Endothelial cell of umbilical vein (primary cell): Measurements from ENCODE around the gene ASAP2. TPM values are rescaled to one million over a fixed set of nuclear protein-coding genes. Genes with fewer than 3 reads are reported as not detected.

Experiments used
- BruUV-seq: library from RNA; stranded (reverse); fragments of 400-500 nt; replicated peaks from 2 replicates; lab custom pipeline; 2021; lab: Mats Ljungman, UMichigan
- CTCF ChIA-PET: fragments of 300-600, 350-600 bp; sonication (Branson Sonifier 250); formaldehyde crosslinking; loops from one replicate; lab custom pipeline; 2021; ENCODE audit warnings: antibody characterized with exemption, inconsistent platforms; lab: Charles Lee
- POLR2A ChIA-PET: fragments of 300-600, 350-600 bp; sonication (Branson Sonifier 250); formaldehyde crosslinking; loops from one replicate; lab custom pipeline; 2021; ENCODE audit warnings: antibody characterized with exemption, inconsistent platforms; lab: Charles Lee
- DNase-seq: peaks from one replicate; pipeline ENCODE4 v3.0.0-alpha.2; 2011; ENCODE audit warnings: low read depth, low spot score
- FAIRE-seq: peaks from 2 replicates; lab custom pipeline; 2011; peaks lifted over from hg19 to GRCh38; lab: Jason Lieb, UNC
- H2AFZ ChIP-seq: 2 replicates; pipeline ENCODE4 v1.6.0; 2012; ENCODE audit warnings: low read depth, low read length, control low read depth, inconsistent platforms
- H3K27ac ChIP-seq: 2 replicates; pipeline ENCODE4 v1.5.1; 2011; ENCODE audit warnings: low read depth, mild to moderate bottlenecking, control low read depth, low read length, moderate library complexity; ENCODE audit not compliant: insufficient read depth
- H3K27me3 ChIP-seq, 2 experiments: 2 replicates each; pipeline versions ENCODE4 v1.6.0 to v1.6.1; 2011; ENCODE audit warnings: low read length in 2 of 2, mixed read lengths in 1 of 2; ENCODE audit not compliant: control insufficient read depth in 2 of 2, insufficient read depth in 2 of 2
- H3K36me3 ChIP-seq, 2 experiments: 2 replicates in 1 of 2; 3 replicates in 1 of 2; pipeline ENCODE4 v1.5.1; 2011; ENCODE audit warnings: low read length in 2 of 2, mild to moderate bottlenecking in 1 of 2, moderate library complexity in 1 of 2; ENCODE audit not compliant: control insufficient read depth in 2 of 2, insufficient read depth in 2 of 2; ENCODE audit errors: extremely low read depth in 1 of 2
- H3K4me1 ChIP-seq: 3 replicates; pipeline ENCODE4 v1.5.1; 2011; ENCODE audit warnings: mild to moderate bottlenecking, low read length; ENCODE audit not compliant: control insufficient read depth, insufficient read depth; ENCODE audit errors: extremely low read depth
- H3K4me2 ChIP-seq: 2 replicates; pipeline ENCODE4 v1.6.1; 2011; ENCODE audit warnings: low read length, control low read depth, mixed read lengths; ENCODE audit not compliant: insufficient read depth
- H3K4me3 ChIP-seq, 3 experiments: fragments of 200-600 bp in 1 of 3; sonication (generic), shearing (Covaris generic) in 1 of 3; replicated peaks in 1 of 3; 2 replicates each; pipeline ENCODE4 v1.5.1; 2011 to 2016; ENCODE audit warnings: control low read depth in 3 of 3, low read length in 3 of 3, mild to moderate bottlenecking in 2 of 3, inconsistent platforms in 1 of 3, low read depth in 1 of 3, moderate library complexity in 1 of 3; ENCODE audit not compliant: insufficient read depth in 1 of 3
- H3K79me2 ChIP-seq: 2 replicates; pipeline ENCODE4 v1.6.0; 2012; ENCODE audit warnings: low read length, inconsistent platforms; ENCODE audit not compliant: control insufficient read depth, insufficient read depth
- H3K9ac ChIP-seq: replicated peaks from 2 replicates; pipeline ENCODE3; 2011; ENCODE audit warnings: low read length, control low read depth; ENCODE audit not compliant: insufficient read depth; ENCODE audit errors: extremely low read depth
- H3K9me1 ChIP-seq: replicated peaks from 3 replicates; pipeline ENCODE4 v1.6.0; 2011; ENCODE audit warnings: mild to moderate bottlenecking, low read length; ENCODE audit not compliant: control insufficient read depth, insufficient read depth; ENCODE audit errors: extremely low read depth
- H3K9me3 ChIP-seq: replicated peaks from 2 replicates; pipeline ENCODE4 v1.5.1; 2012; ENCODE audit warnings: low read length, inconsistent platforms; ENCODE audit not compliant: control insufficient read depth, insufficient read depth
- H4K20me1 ChIP-seq: replicated peaks from 2 replicates; pipeline ENCODE3; 2011; ENCODE audit warnings: mild to moderate bottlenecking, low read length; ENCODE audit not compliant: control insufficient read depth, insufficient read depth; ENCODE audit errors: extremely low read depth
- EZH2 ChIP-seq: IDR thresholded peaks from 2 replicates; pipeline ENCODE4 v1.6.1; 2012; ENCODE audit warnings: borderline replicate concordance, low read depth, mild to moderate bottlenecking, moderate library complexity, low read length, inconsistent platforms; ENCODE audit not compliant: severe bottlenecking
- FOS ChIP-seq: IDR thresholded peaks from 2 replicates; pipeline ENCODE4 v1.6.1; 2011; ENCODE audit warnings: mild to moderate bottlenecking, low read length, moderate library complexity, borderline replicate concordance; ENCODE audit not compliant: insufficient read depth
- GATA2 ChIP-seq: IDR thresholded peaks from 2 replicates; pipeline ENCODE4 v1.7.0; 2011; ENCODE audit warnings: low read depth, mild to moderate bottlenecking, moderate library complexity, mixed read lengths, low read length; ENCODE audit not compliant: insufficient read length, insufficient read depth
- JUN ChIP-seq: IDR thresholded peaks from 2 replicates; pipeline ENCODE4 v1.6.1; 2011; ENCODE audit warnings: borderline replicate concordance, low read depth; ENCODE audit not compliant: insufficient read length, insufficient read depth
- MAX ChIP-seq: IDR thresholded peaks from 2 replicates; pipeline ENCODE4 v1.6.1; 2011; ENCODE audit not compliant: insufficient read depth, insufficient read length
- MYC ChIP-seq: IDR thresholded peaks from one replicate; pipeline ENCODE4 v1.6.1; 2011; ENCODE audit warnings: mild to moderate bottlenecking, low read depth, low read length
- POLR2A ChIP-seq: IDR thresholded peaks from 2 replicates; pipeline ENCODE4 v1.6.1; 2012; ENCODE audit warnings: low read depth, mild to moderate bottlenecking, control low read depth, low read length
- POLR2AphosphoS5 ChIP-seq: IDR thresholded peaks from 2 replicates; pipeline ENCODE4 v1.6.1; 2012; ENCODE audit warnings: low read depth, mild to moderate bottlenecking, control low read depth, low read length, moderate library complexity; ENCODE audit not compliant: insufficient read depth
- dilution Hi-C: fragments of 300-500 bp; cut with MboI; formaldehyde crosslinking; loops from one replicate; pipeline ENCODE4 v1.15.0; 2019; ENCODE audit warnings: low sequenced_read_pairs; ENCODE audit not compliant: extremely low pct_ligation_motif_present
- intact Hi-C: fragments of 100-400 bp; cut with micrococcal nuclease; formaldehyde crosslinking; loops from one replicate; pipeline ENCODE4 v1.10.0; 2022
- polyA plus RNA-seq, 4 experiments: library from polyadenylated mRNA; depleted of rRNA in 3 of 4; stranded (reverse) in 3 of 4; unstranded in 1 of 4; fragments of >200 nt; gene quantifications; 2 replicates each; pipeline versions ENCODE4 v1.2.1 to v1.2.3, GENCODE V29; 2011 to 2012; ENCODE audit warnings: missing spikeins in 1 of 4
- total RNA-seq: library from RNA; stranded (reverse); gene quantifications from 2 replicates; pipeline ENCODE4 v1.2.3, GENCODE V29; 2021
- TF ChIP-seq, protein P1 (sequence below), 2 donors: IDR thresholded peaks; 1 replicate in 1 of 2; 2 replicates in 1 of 2; pipeline ENCODE4 v1.5.1; 2011; ENCODE audit warnings: low read length in 2 of 2, mild to moderate bottlenecking in 2 of 2, moderate library complexity in 2 of 2, control low read depth in 1 of 2, inconsistent platforms in 1 of 2, low read depth in 1 of 2; ENCODE audit not compliant: insufficient read depth in 1 of 2; ENCODE audit errors: extremely low read depth in 1 of 2

The ASAP2 gene
- total and polyA plus RNA-seq, 2 donors (not counting 3 experiments of a cell fraction or from before 2014, with no cell fraction given), result 31.1 to 79.2 TPM

- no peak overlapping the region for H3K9ac ChIP-seq
- FAIRE-seq (peak; percentile 81), DNase-seq (peak; percentile 58)
- ChIA-PET POLR2A (interaction anchor here (0.5 to 1.0 kb wide), 2 partner anchors 12 to 77 kb away, joined by 4 to 5 read pairs; no protein-coding TSS in a partner anchor), CTCF (interaction anchor here (1.2 to 2.9 kb wide), 14 partner anchors 12 to 85 kb away, joined by 3 to 14 read pairs (median 4); partner anchors contain the start of gene ASAP2)
- peaks cover 48% of the 10 kb centered on the region for H3K79me2 ChIP-seq
- H3K4me3 ChIP-seq, result no peak overlapping the region
- dilution Hi-C loops, result no loop called here
- peak overlapping the region; percentile 19 for H3K27ac ChIP-seq
- no TSS peak for BruUV-seq
- H3K9me3 ChIP-seq, result no peaks in the 10 kb centered on the region
- no peaks in the 10 kb centered on the region for H3K27me3 ChIP-seq
- no peak overlapping the region for H2AFZ ChIP-seq
- TF ChIP-seq FOS (peak; percentile 56), GATA2 (peak; percentile 46), EZH2 (no peak)
- H3K4me1 ChIP-seq, result peaks cover 39% of the 10 kb centered on the region
- no peaks in the 10 kb centered on the region for H3K9me1 ChIP-seq
- peak overlapping the region; percentile 28 for H3K4me2 ChIP-seq
- intact Hi-C loops, result loop anchor here (2.0 kb wide), 1 partner anchor 47 kb away; no protein-coding TSS in a partner anchor
- peaks cover 4 to 5% of the 10 kb centered on the region in 2 experiments for H3K36me3 ChIP-seq
- H4K20me1 ChIP-seq, result no peaks in the 10 kb centered on the region
These were observed 79.3 kb downstream of the ASAP2 start for GRCh38 chr2:9285921-9286320.

GRCh38 chr2:9286554-9287399, 80.2 kb downstream of the ASAP2 start:
- dilution Hi-C loops (no loop called here), intact Hi-C loops (loop anchor here (1.0 to 2.0 kb wide), 7 partner anchors 23 to 143 kb away; partner anchors contain the start of gene ASAP2)
- Histone ChIP-seq H3K9me1 (no peaks in the 10 kb centered on the region), H3K79me2 (peaks cover 56% of the 10 kb centered on the region), H3K4me2 (peak overlapping the region; percentile 46), H3K4me3 (no peak overlapping the region), H3K4me1 (peaks cover 39% of the 10 kb centered on the region), H3K36me3 (peaks cover 4 to 5% of the 10 kb centered on the region in 2 experiments), H3K27ac (peak overlapping the region; percentile 86), H3K27me3 (no peaks in the 10 kb centered on the region), H2AFZ (no peak overlapping the region), H4K20me1 (no peaks in the 10 kb centered on the region), H3K9ac (peak overlapping the region; percentile 49), H3K9me3 (no peaks in the 10 kb centered on the region)
- TF ChIP-seq POLR2A, result no peak
- TF ChIP-seq MYC, result no peak
- no peak for TF ChIP-seq FOS
- TF ChIP-seq, protein P1, sequence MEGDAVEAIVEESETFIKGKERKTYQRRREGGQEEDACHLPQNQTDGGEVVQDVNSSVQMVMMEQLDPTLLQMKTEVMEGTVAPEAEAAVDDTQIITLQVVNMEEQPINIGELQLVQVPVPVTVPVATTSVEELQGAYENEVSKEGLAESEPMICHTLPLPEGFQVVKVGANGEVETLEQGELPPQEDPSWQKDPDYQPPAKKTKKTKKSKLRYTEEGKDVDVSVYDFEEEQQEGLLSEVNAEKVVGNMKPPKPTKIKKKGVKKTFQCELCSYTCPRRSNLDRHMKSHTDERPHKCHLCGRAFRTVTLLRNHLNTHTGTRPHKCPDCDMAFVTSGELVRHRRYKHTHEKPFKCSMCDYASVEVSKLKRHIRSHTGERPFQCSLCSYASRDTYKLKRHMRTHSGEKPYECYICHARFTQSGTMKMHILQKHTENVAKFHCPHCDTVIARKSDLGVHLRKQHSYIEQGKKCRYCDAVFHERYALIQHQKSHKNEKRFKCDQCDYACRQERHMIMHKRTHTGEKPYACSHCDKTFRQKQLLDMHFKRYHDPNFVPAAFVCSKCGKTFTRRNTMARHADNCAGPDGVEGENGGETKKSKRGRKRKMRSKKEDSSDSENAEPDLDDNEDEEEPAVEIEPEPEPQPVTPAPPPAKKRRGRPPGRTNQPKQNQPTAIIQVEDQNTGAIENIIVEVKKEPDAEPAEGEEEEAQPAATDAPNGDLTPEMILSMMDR (IDR thresholded peaks at IDR 0.05; ENCODE audit: extremely low read depth in 1 of 2, insufficient read depth in 1 of 2, low read depth in 1 of 2, low read length in 2 of 2), result no peak
- TF ChIP-seq GATA2, result no peak
- no peak for TF ChIP-seq JUN
- no peak for TF ChIP-seq EZH2
- no peak for TF ChIP-seq POLR2AphosphoS5
- no peak for TF ChIP-seq MAX
- FAIRE-seq (no peak), DNase-seq (peak; percentile 41)
- no TSS peak for BruUV-seq
- ChIA-PET CTCF (interaction anchor here (0.9 to 2.9 kb wide), 15 partner anchors 11 to 86 kb away, joined by 3 to 14 read pairs (median 4); partner anchors contain the start of gene ASAP2), POLR2A (interaction anchor here (1.0 kb wide), 1 partner anchor 78 kb away, joined by 4 read pairs; no protein-coding TSS in a partner anchor)
